GM12878 (cell line): ENCODE data around the gene CEP63. TPM values are rescaled to one million over a fixed set of nuclear protein-coding genes. Genes with fewer than 3 reads are reported as not detected.

Experiments used
- ATAC-seq: fragments of 200-7000 bp; cut with Tn5 transposase; 3 replicates; pipeline ENCODE4 v1.9.1; 2020; ENCODE audit warnings: mild to moderate bottlenecking, moderate library complexity
- BruUV-seq: library from RNA; stranded (reverse); fragments of 400-500 nt; replicated peaks from 2 replicates; lab custom pipeline; 2021; lab: Mats Ljungman, UMichigan
- CTCF ChIA-PET: fragments of 300-600 bp; sonication (Branson Sonifier 250); formaldehyde crosslinking; extraction: SDS; loops from one replicate; lab custom pipeline; 2021; ENCODE audit warnings: inconsistent platforms; lab: Yijun Ruan, JAX
- POLR2A ChIA-PET: fragments of 350-600 bp; formaldehyde crosslinking; extraction: SDS; loops from one replicate; lab custom pipeline; 2021; ENCODE audit warnings: inconsistent platforms; lab: Charles Lee
- RAD21 ChIA-PET: fragments of 300-600 bp; sonication (Branson Sonifier 250); formaldehyde crosslinking; loops from one replicate; lab custom pipeline; 2023; ENCODE audit warnings: antibody characterized with exemption; ENCODE audit not compliant: unreplicated experiment; lab: Charles Lee
- SMC1A ChIA-PET: fragments of 300-600 bp; sonication (Branson Sonifier 250); formaldehyde crosslinking; loops from one replicate; lab custom pipeline; 2023; ENCODE audit not compliant: unreplicated experiment, uncharacterized antibody; lab: Charles Lee
- DNase-seq: peaks from one replicate; pipeline ENCODE4 v3.0.0-alpha.2; 2011; ENCODE audit warnings: low read depth, low spot score
- FAIRE-seq: peaks from 3 replicates; lab custom pipeline; 2011; peaks lifted over from hg19 to GRCh38; lab: Jason Lieb, UNC
- H2AFZ ChIP-seq: 2 replicates; pipeline ENCODE4 v1.6.0; 2011; ENCODE audit warnings: low read depth, low read length, control low read depth; ENCODE audit not compliant: control insufficient read depth
- H3K27ac ChIP-seq: 2 replicates; pipeline ENCODE4 v1.5.1; 2011; ENCODE audit warnings: control low read depth; ENCODE audit not compliant: control insufficient read depth, insufficient read depth
- H3K27me3 ChIP-seq, 2 experiments: replicated peaks in 1 of 2; 2 replicates each; pipeline versions ENCODE4 v1.6.0 to v1.6.1; 2011; ENCODE audit warnings: low read length in 1 of 2; ENCODE audit not compliant: control insufficient read depth in 2 of 2, insufficient read depth in 2 of 2
- H3K36me3 ChIP-seq, 2 experiments: 2 replicates each; pipeline ENCODE4 v1.5.1; 2011; ENCODE audit warnings: low read length in 1 of 2; ENCODE audit not compliant: control insufficient read depth in 2 of 2, insufficient read depth in 2 of 2
- H3K4me1 ChIP-seq: 2 replicates; pipeline ENCODE4 v1.6.1; 2011; ENCODE audit warnings: mild to moderate bottlenecking, low read length, moderate library complexity, mixed read lengths; ENCODE audit not compliant: control insufficient read depth, insufficient read depth
- H3K4me2 ChIP-seq: 2 replicates; pipeline ENCODE4 v1.6.0; 2011; ENCODE audit warnings: control low read depth; ENCODE audit not compliant: control insufficient read depth, insufficient read depth
- H3K4me3 ChIP-seq: fragments of 200-600 bp; sonication (generic); 2 replicates; pipeline ENCODE4 v1.5.1; 2016
- H3K79me2 ChIP-seq: 2 replicates; pipeline ENCODE4 v1.6.0; 2011; ENCODE audit warnings: low read length; ENCODE audit not compliant: control insufficient read depth, insufficient read depth
- H3K9ac ChIP-seq: 2 replicates; pipeline ENCODE4 v1.8.0; 2011; ENCODE audit warnings: low read length, control low read depth, mixed read lengths; ENCODE audit not compliant: control insufficient read depth, insufficient read depth
- H3K9me3 ChIP-seq: replicated peaks from 3 replicates; pipeline ENCODE4 v1.5.1; 2011; ENCODE audit warnings: mild to moderate bottlenecking, low read length; ENCODE audit not compliant: control insufficient read depth, insufficient read depth
- H4K20me1 ChIP-seq: 2 replicates; pipeline ENCODE4 v1.6.0; 2011; ENCODE audit not compliant: control insufficient read depth, insufficient read depth
- EGR1 ChIP-seq, 2 experiments: IDR thresholded peaks; 1 replicate in 1 of 2; 2 replicates in 1 of 2; pipeline ENCODE4 v1.6.1; 2011 to 2012; ENCODE audit warnings: low read depth in 2 of 2, low read length in 2 of 2, borderline replicate concordance in 1 of 2, mild to moderate bottlenecking in 1 of 2, moderate library complexity in 1 of 2
- FOXK2 ChIP-seq: fragments of 450-650 bp; IDR thresholded peaks from 2 replicates; pipeline ENCODE4 v1.6.1; 2017; ENCODE audit warnings: mild to moderate bottlenecking, moderate library complexity
- HDAC2 ChIP-seq: fragments of 200-600 bp; sonication (generic); IDR thresholded peaks from 2 replicates; pipeline ENCODE4 v1.6.1; 2017
- MYB ChIP-seq: fragments of 150-350 bp; IDR thresholded peaks from 2 replicates; pipeline ENCODE4 v1.6.1; 2014; ENCODE audit warnings: mild to moderate bottlenecking, low read depth, low read length, borderline replicate concordance
- SMC3 ChIP-seq: IDR thresholded peaks from 2 replicates; pipeline ENCODE4 v1.6.1; 2011; ENCODE audit warnings: low read length, improper control_type of control experiment, borderline replicate concordance
- SPI1 ChIP-seq: IDR thresholded peaks from 2 replicates; pipeline ENCODE4 v1.6.1; 2011; ENCODE audit warnings: low read depth, mild to moderate bottlenecking, low read length, moderate library complexity, borderline replicate concordance; ENCODE audit not compliant: insufficient read depth
- WGBS: methylation state at CpG from one replicate; pipeline ENCODE4 v1.1.6; 2016; ENCODE audit warnings: low lambda C conversion rate; ENCODE audit not compliant: insufficient replicate concordance, insufficient coverage; ENCODE audit errors: missing lambda C conversion rate; 5-methylcytosine and 5-hydroxymethylcytosine counted together
- in situ Hi-C: fragments of 300-500 bp; cut with MboI; formaldehyde crosslinking; loops from 9 replicates; pipeline ENCODE4 v1.14.3; 2018; ENCODE audit warnings: mixed read lengths
- intact Hi-C: fragments of 100-400 bp; cut with micrococcal nuclease; formaldehyde crosslinking; loops from one replicate; pipeline ENCODE4 v1.14.2; 2022; ENCODE audit not compliant: unreplicated experiment
- polyA plus RNA-seq, 11 experiments: library from polyadenylated mRNA; depleted of rRNA in 4 of 11; unstranded in 6 of 11; stranded (reverse) in 5 of 11; fragments of >200 nt; fragmentation: Nextera tagmentation in 4 of 11; fragmentation: Illumina TruSeq in 1 of 11; extraction: Ambion mirVana in 4 of 11; extraction: Trizol in 1 of 11; gene quantifications; 1 replicate in 1 of 11; 2 replicates in 10 of 11; pipeline versions ENCODE4 v1.2.1 to v1.2.3, GENCODE V29; 2011 to 2016; ENCODE audit warnings: inconsistent platforms in 2 of 11, missing spikeins in 2 of 11, low read depth in 1 of 11
- total RNA-seq, 4 experiments: library from RNA; depleted of rRNA in 3 of 4; stranded (reverse); fragments of >200 nt in 3 of 4; fragmentation: Illumina TruSeq in 1 of 4; extraction: Trizol in 1 of 4; gene quantifications; 2 replicates each; pipeline versions ENCODE4 v1.2.1 to v1.2.3, GENCODE V29; 2013 to 2021
- TF ChIP-seq, protein P1 (sequence below): fragments of 450-650 bp; IDR thresholded peaks from 2 replicates; pipeline ENCODE4 v1.6.1; 2017; ENCODE audit warnings: mild to moderate bottlenecking, moderate library complexity
- TF ChIP-seq, protein P2 (sequence below): fragments of 450-650 bp; formaldehyde crosslinking; IDR thresholded peaks from 2 replicates; pipeline ENCODE4 v1.5.0; 2022; ENCODE audit warnings: mild to moderate bottlenecking, missing genetic modification characterization

The CEP63 gene
- total and polyA plus RNA-seq, 10 of the 15 experiments (the other 5 are each of a cell fraction or from before 2014, with no cell fraction given) = 14.0 to 36.9 (median 26.8) TPM

DNA sequence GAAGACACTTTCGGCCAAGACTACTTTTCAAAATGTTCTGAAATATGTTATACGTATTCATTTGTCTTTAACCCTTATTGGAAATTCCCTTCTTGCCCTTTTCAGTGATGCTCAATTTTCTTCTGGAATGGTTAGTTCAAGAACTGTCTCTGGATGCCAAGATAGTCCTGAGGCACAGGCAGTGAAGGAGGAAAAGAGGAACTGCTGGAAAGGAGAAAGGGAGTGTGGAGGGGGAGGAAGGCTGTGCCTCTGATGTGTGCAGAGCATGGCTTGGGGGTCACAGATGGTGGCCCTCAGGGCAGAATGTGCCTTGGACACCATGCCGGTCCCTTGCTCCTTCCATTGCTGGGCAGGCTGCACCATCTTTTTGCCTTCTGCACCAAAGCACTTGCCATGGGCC lies 73.7 kb downstream of the CEP63 start:
- no peak overlapping the region for H3K9ac ChIP-seq

More for the DNA sequence above, 73.7 kb downstream of the CEP63 start:
- FAIRE-seq (no peak), ATAC-seq (no peak), DNase-seq (no peak)
- ChIA-PET POLR2A (no interaction called here), SMC1A (no interaction called here), CTCF (no interaction called here), RAD21 (no interaction called here)
- H3K4me1 ChIP-seq = no peaks in the 10 kb centered on the region
- no peaks in the 10 kb centered on the region for H4K20me1 ChIP-seq
- no peaks in the 10 kb centered on the region for H3K9me3 ChIP-seq
- H2AFZ ChIP-seq = no peak overlapping the region
- intact Hi-C loops (no loop called here), in situ Hi-C loops (no loop called here)
- no TSS peak for BruUV-seq
- H3K27me3 ChIP-seq = no peaks in the 10 kb centered on the region
- no peak overlapping the region for H3K4me3 ChIP-seq
- peaks cover 2 to 7% of the 10 kb centered on the region in 2 experiments; a peak in 3 of 4 replicates for H3K36me3 ChIP-seq
- H3K27ac ChIP-seq = no peak overlapping the region
- H3K79me2 ChIP-seq = no peaks in the 10 kb centered on the region
- TF ChIP-seq FOXK2 = no peak
- TF ChIP-seq SPI1 = peak; percentile 30; the same call in 1 of the 2 replicates
- no peak for TF ChIP-seq MYB
- no peak for TF ChIP-seq SMC3
- TF ChIP-seq, protein P1, sequence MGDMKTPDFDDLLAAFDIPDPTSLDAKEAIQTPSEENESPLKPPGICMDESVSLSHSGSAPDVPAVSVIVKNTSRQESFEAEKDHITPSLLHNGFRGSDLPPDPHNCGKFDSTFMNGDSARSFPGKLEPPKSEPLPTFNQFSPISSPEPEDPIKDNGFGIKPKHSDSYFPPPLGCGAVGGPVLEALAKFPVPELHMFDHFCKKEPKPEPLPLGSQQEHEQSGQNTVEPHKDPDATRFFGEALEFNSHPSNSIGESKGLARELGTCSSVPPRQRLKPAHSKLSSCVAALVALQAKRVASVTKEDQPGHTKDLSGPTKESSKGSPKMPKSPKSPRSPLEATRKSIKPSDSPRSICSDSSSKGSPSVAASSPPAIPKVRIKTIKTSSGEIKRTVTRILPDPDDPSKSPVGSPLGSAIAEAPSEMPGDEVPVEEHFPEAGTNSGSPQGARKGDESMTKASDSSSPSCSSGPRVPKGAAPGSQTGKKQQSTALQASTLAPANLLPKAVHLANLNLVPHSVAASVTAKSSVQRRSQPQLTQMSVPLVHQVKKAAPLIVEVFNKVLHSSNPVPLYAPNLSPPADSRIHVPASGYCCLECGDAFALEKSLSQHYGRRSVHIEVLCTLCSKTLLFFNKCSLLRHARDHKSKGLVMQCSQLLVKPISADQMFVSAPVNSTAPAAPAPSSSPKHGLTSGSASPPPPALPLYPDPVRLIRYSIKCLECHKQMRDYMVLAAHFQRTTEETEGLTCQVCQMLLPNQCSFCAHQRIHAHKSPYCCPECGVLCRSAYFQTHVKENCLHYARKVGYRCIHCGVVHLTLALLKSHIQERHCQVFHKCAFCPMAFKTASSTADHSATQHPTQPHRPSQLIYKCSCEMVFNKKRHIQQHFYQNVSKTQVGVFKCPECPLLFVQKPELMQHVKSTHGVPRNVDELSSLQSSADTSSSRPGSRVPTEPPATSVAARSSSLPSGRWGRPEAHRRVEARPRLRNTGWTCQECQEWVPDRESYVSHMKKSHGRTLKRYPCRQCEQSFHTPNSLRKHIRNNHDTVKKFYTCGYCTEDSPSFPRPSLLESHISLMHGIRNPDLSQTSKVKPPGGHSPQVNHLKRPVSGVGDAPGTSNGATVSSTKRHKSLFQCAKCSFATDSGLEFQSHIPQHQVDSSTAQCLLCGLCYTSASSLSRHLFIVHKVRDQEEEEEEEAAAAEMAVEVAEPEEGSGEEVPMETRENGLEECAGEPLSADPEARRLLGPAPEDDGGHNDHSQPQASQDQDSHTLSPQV = no peak
- TF ChIP-seq HDAC2 = no peak
- TF ChIP-seq EGR1 (IDR thresholded peaks at IDR 0.05; ENCODE audit: borderline replicate concordance in 1 of 2, low read depth in 2 of 2, low read length in 2 of 2) = no peak
- TF ChIP-seq, protein P2, sequence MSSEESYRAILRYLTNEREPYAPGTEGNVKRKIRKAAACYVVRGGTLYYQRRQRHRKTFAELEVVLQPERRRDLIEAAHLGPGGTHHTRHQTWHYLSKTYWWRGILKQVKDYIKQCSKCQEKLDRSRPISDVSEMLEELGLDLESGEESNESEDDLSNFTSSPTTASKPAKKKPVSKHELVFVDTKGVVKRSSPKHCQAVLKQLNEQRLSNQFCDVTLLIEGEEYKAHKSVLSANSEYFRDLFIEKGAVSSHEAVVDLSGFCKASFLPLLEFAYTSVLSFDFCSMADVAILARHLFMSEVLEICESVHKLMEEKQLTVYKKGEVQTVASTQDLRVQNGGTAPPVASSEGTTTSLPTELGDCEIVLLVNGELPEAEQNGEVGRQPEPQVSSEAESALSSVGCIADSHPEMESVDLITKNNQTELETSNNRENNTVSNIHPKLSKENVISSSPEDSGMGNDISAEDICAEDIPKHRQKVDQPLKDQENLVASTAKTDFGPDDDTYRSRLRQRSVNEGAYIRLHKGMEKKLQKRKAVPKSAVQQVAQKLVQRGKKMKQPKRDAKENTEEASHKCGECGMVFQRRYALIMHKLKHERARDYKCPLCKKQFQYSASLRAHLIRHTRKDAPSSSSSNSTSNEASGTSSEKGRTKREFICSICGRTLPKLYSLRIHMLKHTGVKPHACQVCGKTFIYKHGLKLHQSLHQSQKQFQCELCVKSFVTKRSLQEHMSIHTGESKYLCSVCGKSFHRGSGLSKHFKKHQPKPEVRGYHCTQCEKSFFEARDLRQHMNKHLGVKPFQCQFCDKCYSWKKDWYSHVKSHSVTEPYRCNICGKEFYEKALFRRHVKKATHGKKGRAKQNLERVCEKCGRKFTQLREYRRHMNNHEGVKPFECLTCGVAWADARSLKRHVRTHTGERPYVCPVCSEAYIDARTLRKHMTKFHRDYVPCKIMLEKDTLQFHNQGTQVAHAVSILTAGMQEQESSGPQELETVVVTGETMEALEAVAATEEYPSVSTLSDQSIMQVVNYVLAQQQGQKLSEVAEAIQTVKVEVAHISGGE (CRISPR knock-in tag) = no peak
- WGBS = 97% methylated on average over 3 of the region's 3 CpGs
- no peak overlapping the region for H3K4me2 ChIP-seq
